MCF 10A (cell line): ENCODE data around the gene C6orf141. TPM values are rescaled to one million over a fixed set of nuclear protein-coding genes. Genes with fewer than 3 reads are reported as not detected.

ENCODE experiments used
- BruUV-seq: library from RNA; stranded (reverse); fragments of 400-500 nt; replicated peaks from 2 replicates; lab custom pipeline; 2021; lab: Mats Ljungman, UMichigan
- CTCF ChIA-PET: fragments of 300-600 bp; sonication (Branson Sonifier 250); formaldehyde crosslinking; extraction: SDS; loops from one replicate; lab custom pipeline; 2021; ENCODE audit warnings: antibody characterized with exemption, inconsistent platforms; lab: Yijun Ruan, JAX
- POLR2A ChIA-PET: fragments of 300-600, 350-650 bp; sonication (Branson Sonifier 250); formaldehyde crosslinking; extraction: SDS; loops from one replicate; lab custom pipeline; 2020; ENCODE audit warnings: antibody characterized with exemption, inconsistent platforms; lab: Yijun Ruan, JAX
- DNase-seq: peaks from one replicate; pipeline ENCODE4 v3.0.0-alpha.2; 2018; ENCODE audit not compliant: unreplicated experiment
- H3K27ac Mint-ChIP-seq: one replicate; pipeline ENCODE4 v1.8.0; 2022; ENCODE audit warnings: mild to moderate bottlenecking, low read depth, mixed read lengths; ENCODE audit not compliant: unreplicated experiment
- H3K27me3 Mint-ChIP-seq: one replicate; pipeline ENCODE4 v1.8.0; 2022; ENCODE audit warnings: mixed read lengths; ENCODE audit not compliant: insufficient read depth, unreplicated experiment
- H3K36me3 Mint-ChIP-seq: one replicate; pipeline ENCODE4 v1.8.0; 2022; ENCODE audit warnings: mild to moderate bottlenecking, moderate library complexity, mixed read lengths; ENCODE audit not compliant: insufficient read depth, unreplicated experiment
- H3K4me1 Mint-ChIP-seq: one replicate; pipeline ENCODE4 v1.8.0; 2022; ENCODE audit warnings: mixed read lengths; ENCODE audit not compliant: insufficient read depth, unreplicated experiment
- H3K4me3 Mint-ChIP-seq: one replicate; pipeline ENCODE4 v1.8.0; 2022; ENCODE audit warnings: mild to moderate bottlenecking, moderate library complexity, mixed read lengths; ENCODE audit not compliant: unreplicated experiment
- H3K9me3 Mint-ChIP-seq: one replicate; pipeline ENCODE4 v1.8.0; 2022; ENCODE audit warnings: mixed read lengths; ENCODE audit not compliant: unreplicated experiment
- CTCF ChIP-seq: fragments of 200-600 bp; IDR thresholded peaks from one replicate; pipeline ENCODE4 v1.8.0; 2022; ENCODE audit warnings: antibody characterized with exemption, mild to moderate bottlenecking; ENCODE audit not compliant: unreplicated experiment
- intact Hi-C: fragments of 100-400 bp; cut with micrococcal nuclease; formaldehyde crosslinking; loops from 2 replicates; pipeline ENCODE4 v1.14.1; 2022
- total RNA-seq: library from RNA; stranded (reverse); gene quantifications from 2 replicates; pipeline ENCODE4 v1.2.3, GENCODE V29; 2022

The C6orf141 gene
- total RNA-seq, 1 experiment from 2014 or later = 29.9 TPM

GRCh38 chr6:49557177-49557576 lies 6.7 kb downstream of the C6orf141 start:
- ChIA-PET POLR2A (interaction anchor here (0.6 to 1.9 kb wide), 5 partner anchors 11 to 49 kb away, joined by 3 to 12 read pairs (median 4); no protein-coding TSS in a partner anchor), CTCF (interaction anchor here (0.7 to 1.2 kb wide), 8 partner anchors 10 to 1698 kb away, joined by 3 to 5 read pairs (median 4); no protein-coding TSS in a partner anchor)
- no peak overlapping the region for H3K27ac Mint-ChIP-seq
- peaks cover 30% of the 10 kb centered on the region for H3K4me1 Mint-ChIP-seq
- no peak overlapping the region for H3K4me3 Mint-ChIP-seq
- no peak for DNase-seq
- no peaks in the 10 kb centered on the region for H3K27me3 Mint-ChIP-seq
- BruUV-seq = no TSS peak
- peaks cover 17% of the 10 kb centered on the region for H3K36me3 Mint-ChIP-seq
- intact Hi-C loops = no loop called here
- no peaks in the 10 kb centered on the region for H3K9me3 Mint-ChIP-seq
- TF ChIP-seq CTCF = no peak

- CTCF ChIA-PET = interaction anchor here (0.7 to 2.9 kb wide), 3 partner anchors 26 to 108 kb away, joined by 3 to 19 read pairs (median 4); no protein-coding TSS in a partner anchor
- peaks cover 17% of the 10 kb centered on the region for H3K36me3 Mint-ChIP-seq
- peaks cover 20% of the 10 kb centered on the region for H3K4me1 Mint-ChIP-seq
- H3K4me3 Mint-ChIP-seq = no peak overlapping the region
- POLR2A ChIA-PET = interaction anchor here (0.7 to 1.9 kb wide), 3 partner anchors 12 to 48 kb away, joined by 3 to 12 read pairs (median 4); no protein-coding TSS in a partner anchor
- H3K27ac Mint-ChIP-seq = no peak overlapping the region
- TF ChIP-seq CTCF = no peak
- no TSS peak for BruUV-seq
- no peaks in the 10 kb centered on the region for H3K27me3 Mint-ChIP-seq
- intact Hi-C loops = no loop called here
- DNase-seq = no peak
- no peaks in the 10 kb centered on the region for H3K9me3 Mint-ChIP-seq
Measured at GRCh38 chr6:49558238-49558637, 7.8 kb downstream of the C6orf141 start.

GRCh38 chr6:49563006-49563886 lies 12.8 kb downstream of the C6orf141 start:
- Mint-ChIP-seq H3K4me1 (peaks cover 12% of the 10 kb centered on the region), H3K27me3 (no peaks in the 10 kb centered on the region), H3K9me3 (no peaks in the 10 kb centered on the region), H3K27ac (no peak overlapping the region), H3K36me3 (peaks cover 7% of the 10 kb centered on the region), H3K4me3 (no peak overlapping the region)
- no peak for DNase-seq
- intact Hi-C loops = no loop called here
- BruUV-seq = no TSS peak
- ChIA-PET CTCF (interaction anchor here (0.6 to 9.0 kb wide), 6 partner anchors 10 to 59 kb away, joined by 3 to 76 read pairs (median 8); no protein-coding TSS in a partner anchor), POLR2A (interaction anchor here (1.0 to 1.2 kb wide), 3 partner anchors 10 to 42 kb away, joined by 3 to 4 read pairs (median 4); no protein-coding TSS in a partner anchor)
- no peak for TF ChIP-seq CTCF

- ChIA-PET CTCF (interaction anchor here (0.7 to 9.0 kb wide), 3 partner anchors 11 to 42 kb away, joined by 3 to 76 read pairs (median 13); no protein-coding TSS in a partner anchor), POLR2A (interaction anchor here (1.2 kb wide), 1 partner anchor 41 kb away, joined by 4 read pairs; no protein-coding TSS in a partner anchor)
- peaks cover 7% of the 10 kb centered on the region for H3K36me3 Mint-ChIP-seq
- no peak overlapping the region for H3K4me3 Mint-ChIP-seq
- TF ChIP-seq CTCF = no peak
- H3K27me3 Mint-ChIP-seq = no peaks in the 10 kb centered on the region
- H3K4me1 Mint-ChIP-seq = peaks cover 12% of the 10 kb centered on the region
- DNase-seq = no peak
- no TSS peak for BruUV-seq
- intact Hi-C loops = no loop called here
- H3K9me3 Mint-ChIP-seq = no peaks in the 10 kb centered on the region
- H3K27ac Mint-ChIP-seq = no peak overlapping the region
Measured at GRCh38 chr6:49564552-49564951, 14.1 kb downstream of the C6orf141 start.
